Measurements from ENCODE around the gene MICU1. TPM values are rescaled to one million over a fixed set of nuclear protein-coding genes. Genes with fewer than 3 reads are reported as not detected.
"Not testable (repeated sequence)": the region's sequence is repeated elsewhere in the genome, so short reads cannot be mapped to it uniquely, and the experiment has no call there.

Gene MICU1
- total and polyA plus RNA-seq, 4 donors: 53.1 to 86.9 (median 73.8) TPM

DNA sequence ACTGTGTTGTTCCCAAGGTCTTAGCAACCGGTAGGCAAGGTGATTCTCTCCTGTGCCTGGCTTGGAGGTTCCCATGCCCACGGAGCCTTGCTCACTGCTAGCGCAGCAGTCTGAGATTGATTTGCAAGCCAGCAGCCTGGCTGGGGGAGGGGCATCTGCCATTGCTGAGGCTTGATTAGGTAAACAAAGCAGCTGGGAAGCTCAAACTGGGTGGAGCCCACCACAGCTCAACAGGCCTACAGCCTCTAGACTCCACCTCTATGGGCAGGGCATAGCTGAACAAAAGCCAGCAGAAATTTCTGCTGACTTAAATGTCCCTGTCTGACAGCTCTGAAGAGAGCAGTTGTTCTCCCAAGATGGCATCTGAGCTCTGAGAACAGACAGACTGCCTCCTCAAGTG lies 230.3 kb downstream of the MICU1 start:
- not testable (repeated sequence) for H3K4me3 ChIP-seq (ENCODE audit: low read depth, low read length); H3K27ac ChIP-seq (ENCODE audit: low read depth, low read length); H3K27me3 ChIP-seq (ENCODE audit: control insufficient read depth, insufficient read depth, low read length); H3K9me3 ChIP-seq (ENCODE audit: control insufficient read depth, insufficient read depth, low read length); H3K4me1 ChIP-seq (ENCODE audit: control insufficient read depth, insufficient read depth, low read length); H3K36me3 ChIP-seq (ENCODE audit: control insufficient read depth, insufficient read depth, low read length); DNase-seq (ENCODE audit: low read depth in 4 of 6, low spot score in 6 of 6)
- WGBS (ENCODE audit: insufficient coverage): 100% methylated on average over 3 of the region's 3 CpGs

DNA sequence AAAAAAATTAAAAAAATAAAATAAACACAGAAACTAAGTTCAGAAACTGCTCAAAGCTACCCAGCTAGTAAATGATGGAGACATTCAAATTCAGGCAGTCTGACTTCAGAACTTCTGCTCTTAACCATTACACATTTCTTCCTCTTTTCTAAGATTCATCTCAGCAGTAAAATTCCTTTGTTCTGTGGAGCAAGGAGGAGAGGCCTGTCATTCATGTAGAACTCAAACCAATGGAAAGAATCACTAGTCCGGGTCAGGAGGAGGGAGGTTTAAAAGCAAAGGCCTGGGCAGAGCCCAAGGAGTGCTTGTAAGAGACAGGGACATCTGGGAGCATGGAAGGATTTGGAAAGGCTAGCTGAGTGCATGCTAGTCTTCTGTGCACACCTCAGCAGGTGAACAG lies 233.3 kb downstream of the MICU1 start:
- WGBS (ENCODE audit: insufficient coverage): 86% methylated on average over 1 of the region's 1 CpG

DNA sequence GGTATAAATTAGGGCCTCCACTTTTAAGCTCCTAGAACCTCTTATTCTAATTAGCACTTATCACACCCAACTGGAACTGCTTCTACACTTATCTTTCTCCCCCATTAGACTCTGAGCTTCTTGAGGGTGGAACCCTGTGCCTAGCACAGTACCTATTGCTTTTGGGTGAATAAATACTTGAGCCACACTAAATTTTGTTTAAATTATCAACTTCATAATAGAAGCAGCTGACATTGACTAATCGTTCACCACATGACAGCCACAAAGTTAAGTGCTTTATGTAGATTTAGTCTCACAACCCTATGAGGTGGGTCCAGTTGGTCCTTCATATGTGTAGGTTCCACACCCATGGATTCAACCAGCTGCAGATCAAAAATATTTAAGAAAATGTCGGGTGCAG lies 235.1 kb downstream of the MICU1 start:
- Histone ChIP-seq H3K27me3 (ENCODE audit: control insufficient read depth, insufficient read depth, low read length) (no peaks in the 10 kb centered on the region), H3K27ac (ENCODE audit: low read depth, low read length) (no peak overlapping the region), H3K4me3 (ENCODE audit: low read depth, low read length) (no peak overlapping the region), H3K9me3 (ENCODE audit: control insufficient read depth, insufficient read depth, low read length) (no peaks in the 10 kb centered on the region), H3K4me1 (ENCODE audit: control insufficient read depth, insufficient read depth, low read length) (no peaks in the 10 kb centered on the region), H3K36me3 (ENCODE audit: control insufficient read depth, insufficient read depth, low read length) (no peaks in the 10 kb centered on the region)
- WGBS (ENCODE audit: insufficient coverage): 88% methylated on average over 1 of the region's 2 CpGs
- no peak for DNase-seq (ENCODE audit: low read depth in 4 of 6, low spot score in 6 of 6)

More for the DNA sequence above, 233.3 kb downstream of the MICU1 start:
- no peaks in the 10 kb centered on the region for H3K4me1 ChIP-seq (ENCODE audit: control insufficient read depth, insufficient read depth, low read length)
- no peak for DNase-seq (ENCODE audit: low read depth in 4 of 6, low spot score in 6 of 6)
- no peak overlapping the region for H3K4me3 ChIP-seq (ENCODE audit: low read depth, low read length)
- H3K36me3 ChIP-seq (ENCODE audit: control insufficient read depth, insufficient read depth, low read length): no peaks in the 10 kb centered on the region
- no peaks in the 10 kb centered on the region for H3K27me3 ChIP-seq (ENCODE audit: control insufficient read depth, insufficient read depth, low read length)
- H3K9me3 ChIP-seq (ENCODE audit: control insufficient read depth, insufficient read depth, low read length): no peaks in the 10 kb centered on the region
- H3K27ac ChIP-seq (ENCODE audit: low read depth, low read length): no peak overlapping the region

DNA sequence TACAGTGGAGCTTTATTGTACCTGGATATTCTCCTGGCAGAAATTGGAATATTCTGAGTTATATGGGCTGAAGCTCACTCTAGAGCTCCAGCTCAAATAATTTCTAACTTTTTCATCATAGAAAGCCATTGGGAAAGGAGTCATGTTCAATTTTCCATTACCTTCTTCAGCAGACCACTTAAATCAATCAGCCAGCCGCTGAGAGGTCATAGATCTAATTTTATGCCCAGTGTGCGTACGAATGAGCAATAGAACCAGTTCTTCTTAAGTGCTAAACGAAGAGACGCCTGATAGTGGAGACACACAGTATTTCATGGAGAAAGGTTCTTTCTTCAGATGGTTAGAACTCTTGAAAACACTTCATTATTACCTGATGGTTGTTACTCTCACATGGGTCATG lies 236.2 kb downstream of the MICU1 start:
- Histone ChIP-seq H3K36me3 (ENCODE audit: control insufficient read depth, insufficient read depth, low read length) (no peaks in the 10 kb centered on the region), H3K27me3 (ENCODE audit: control insufficient read depth, insufficient read depth, low read length) (no peaks in the 10 kb centered on the region), H3K9me3 (ENCODE audit: control insufficient read depth, insufficient read depth, low read length) (no peaks in the 10 kb centered on the region), H3K4me3 (ENCODE audit: low read depth, low read length) (no peak overlapping the region), H3K4me1 (ENCODE audit: control insufficient read depth, insufficient read depth, low read length) (no peaks in the 10 kb centered on the region), H3K27ac (ENCODE audit: low read depth, low read length) (no peak overlapping the region)
- DNase-seq (ENCODE audit: low read depth in 4 of 6, low spot score in 6 of 6): peak in 1 of 6 donors; percentile 54
- no CpG with 5 or more reads among the region's 5 CpGs for whole genome bisulfite sequencing (ENCODE audit: insufficient coverage)

DNA sequence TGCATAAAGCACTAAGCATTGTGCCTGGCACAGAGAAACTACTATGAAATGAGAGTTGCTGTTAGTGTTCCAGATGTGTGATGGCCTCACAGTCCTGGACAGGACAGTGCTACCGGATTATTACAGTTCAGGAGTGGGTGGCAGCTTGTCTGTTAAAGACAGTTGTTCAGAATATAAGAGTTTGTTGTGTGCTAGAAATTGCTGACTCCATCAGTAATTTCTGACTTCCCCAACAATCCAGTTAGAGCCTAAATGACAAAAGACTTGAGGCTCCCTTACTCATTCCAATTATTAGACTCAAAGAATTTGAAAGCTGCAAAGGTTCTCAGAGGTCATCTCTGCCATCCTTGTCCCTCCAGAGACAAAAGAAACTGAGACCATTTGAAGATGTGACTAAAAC lies 236.9 kb downstream of the MICU1 start:
- Histone ChIP-seq H3K4me3 (ENCODE audit: low read depth, low read length) (no peak overlapping the region), H3K27me3 (ENCODE audit: control insufficient read depth, insufficient read depth, low read length) (no peaks in the 10 kb centered on the region), H3K27ac (ENCODE audit: low read depth, low read length) (no peak overlapping the region), H3K4me1 (ENCODE audit: control insufficient read depth, insufficient read depth, low read length) (no peaks in the 10 kb centered on the region), H3K36me3 (ENCODE audit: control insufficient read depth, insufficient read depth, low read length) (no peaks in the 10 kb centered on the region), H3K9me3 (ENCODE audit: control insufficient read depth, insufficient read depth, low read length) (no peaks in the 10 kb centered on the region)
- no peak for DNase-seq (ENCODE audit: low read depth in 4 of 6, low spot score in 6 of 6)
- no CpG with 5 or more reads among the region's 1 CpG for WGBS (ENCODE audit: insufficient coverage)

DNA sequence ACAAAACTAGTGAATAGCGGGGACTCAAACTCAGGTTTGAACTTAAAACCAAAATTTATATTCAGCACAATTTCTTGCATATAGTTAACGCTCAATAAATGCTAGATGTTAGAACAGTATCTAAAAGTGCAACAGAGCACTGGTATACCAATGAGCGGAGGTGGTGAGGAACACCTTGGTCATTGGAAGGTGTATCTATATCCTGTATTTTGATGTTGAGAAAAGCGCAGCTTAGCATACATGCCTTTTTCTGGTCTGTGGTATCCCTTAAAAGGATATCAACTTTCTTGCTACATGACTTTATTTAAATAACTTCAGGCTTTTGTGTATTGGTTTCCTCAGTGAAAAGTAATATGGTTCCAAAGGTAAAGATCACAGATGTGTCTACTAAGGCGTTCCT lies 237.8 kb downstream of the MICU1 start:
- no peaks in the 10 kb centered on the region for H3K9me3 ChIP-seq (ENCODE audit: control insufficient read depth, insufficient read depth, low read length)
- no peak for DNase-seq (ENCODE audit: low read depth in 4 of 6, low spot score in 6 of 6)
- H3K4me1 ChIP-seq (ENCODE audit: control insufficient read depth, insufficient read depth, low read length): no peaks in the 10 kb centered on the region
- H3K27me3 ChIP-seq (ENCODE audit: control insufficient read depth, insufficient read depth, low read length): no peaks in the 10 kb centered on the region
- 100% methylated on average over 2 of the region's 5 CpGs for WGBS (ENCODE audit: insufficient coverage)
- no peaks in the 10 kb centered on the region for H3K36me3 ChIP-seq (ENCODE audit: control insufficient read depth, insufficient read depth, low read length)
- no peak overlapping the region for H3K4me3 ChIP-seq (ENCODE audit: low read depth, low read length)
- no peak overlapping the region for H3K27ac ChIP-seq (ENCODE audit: low read depth, low read length)

DNA sequence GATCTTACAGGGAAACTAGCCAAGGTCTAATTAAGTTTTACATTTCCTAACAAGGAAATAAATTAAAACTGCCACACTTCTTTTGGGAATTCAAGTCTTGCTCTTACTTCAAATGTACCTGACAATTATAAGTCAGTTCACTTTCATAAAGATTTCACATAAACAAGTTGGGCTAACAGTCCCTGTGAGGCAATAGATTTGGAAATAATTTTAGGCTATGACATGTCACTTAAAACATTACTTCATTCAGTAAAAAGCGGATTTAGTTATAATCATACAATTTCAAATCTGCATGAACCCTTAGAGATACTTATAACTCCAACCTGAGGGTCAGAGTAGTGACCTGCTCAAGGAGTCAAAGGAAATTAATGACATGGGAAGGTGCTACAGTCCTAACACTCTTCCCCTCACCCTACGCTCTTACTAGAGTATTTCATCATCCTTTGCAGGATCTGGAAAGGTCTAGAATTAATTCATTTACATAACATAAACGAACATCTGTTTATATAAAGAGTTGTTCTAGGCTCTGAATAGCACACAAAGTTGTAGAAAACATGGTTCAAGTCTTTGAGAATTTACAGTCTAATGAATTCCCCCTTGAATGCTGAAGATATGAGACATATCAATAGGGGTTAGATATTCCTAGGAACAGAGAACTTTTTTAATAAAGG lies 238.8 kb downstream of the MICU1 start:
- H3K27me3 ChIP-seq (ENCODE audit: control insufficient read depth, insufficient read depth, low read length): no peaks in the 10 kb centered on the region
- WGBS (ENCODE audit: insufficient coverage): no CpG with 5 or more reads among the region's 3 CpGs

DNA sequence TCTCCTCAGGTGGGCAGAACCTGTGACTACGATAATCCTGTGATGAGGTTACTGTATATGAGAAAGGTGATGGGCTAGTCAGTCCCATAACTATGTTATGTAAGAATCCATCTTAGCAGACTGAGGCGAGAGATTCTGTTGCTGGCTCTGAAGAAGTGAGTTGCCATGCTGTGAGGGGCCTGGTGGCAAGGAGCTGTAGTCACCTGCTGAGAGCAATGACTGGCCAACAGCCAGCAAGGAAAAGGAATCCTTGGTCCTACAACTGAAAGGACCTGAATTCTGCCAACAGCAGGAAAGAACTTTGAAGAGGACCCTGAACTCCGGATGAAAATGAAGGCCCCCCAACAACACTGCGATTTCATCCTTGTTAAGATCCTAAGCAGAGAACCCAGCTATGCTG lies 240.2 kb downstream of the MICU1 start:
- no peak overlapping the region for H3K4me3 ChIP-seq (ENCODE audit: low read depth, low read length)
- no peaks in the 10 kb centered on the region for H3K9me3 ChIP-seq (ENCODE audit: control insufficient read depth, insufficient read depth, low read length)
- 52% methylated on average over 3 of the region's 4 CpGs for WGBS (ENCODE audit: insufficient coverage)
- no peaks in the 10 kb centered on the region for H3K27me3 ChIP-seq (ENCODE audit: control insufficient read depth, insufficient read depth, low read length)
- DNase-seq (ENCODE audit: low read depth in 4 of 6, low spot score in 6 of 6): no peak
- no peaks in the 10 kb centered on the region for H3K36me3 ChIP-seq (ENCODE audit: control insufficient read depth, insufficient read depth, low read length)
- H3K4me1 ChIP-seq (ENCODE audit: control insufficient read depth, insufficient read depth, low read length): no peaks in the 10 kb centered on the region
- no peak overlapping the region for H3K27ac ChIP-seq (ENCODE audit: low read depth, low read length)

More for the DNA sequence above, 238.8 kb downstream of the MICU1 start:
- DNase-seq (ENCODE audit: low read depth in 4 of 6, low spot score in 6 of 6): peak in 1 of 6 donors; percentile 29
- Histone ChIP-seq H3K4me3 (ENCODE audit: low read depth, low read length) (no peak overlapping the region), H3K9me3 (ENCODE audit: control insufficient read depth, insufficient read depth, low read length) (no peaks in the 10 kb centered on the region), H3K36me3 (ENCODE audit: control insufficient read depth, insufficient read depth, low read length) (no peaks in the 10 kb centered on the region), H3K27ac (ENCODE audit: low read depth, low read length) (no peak overlapping the region), H3K4me1 (ENCODE audit: control insufficient read depth, insufficient read depth, low read length) (no peaks in the 10 kb centered on the region)

DNA sequence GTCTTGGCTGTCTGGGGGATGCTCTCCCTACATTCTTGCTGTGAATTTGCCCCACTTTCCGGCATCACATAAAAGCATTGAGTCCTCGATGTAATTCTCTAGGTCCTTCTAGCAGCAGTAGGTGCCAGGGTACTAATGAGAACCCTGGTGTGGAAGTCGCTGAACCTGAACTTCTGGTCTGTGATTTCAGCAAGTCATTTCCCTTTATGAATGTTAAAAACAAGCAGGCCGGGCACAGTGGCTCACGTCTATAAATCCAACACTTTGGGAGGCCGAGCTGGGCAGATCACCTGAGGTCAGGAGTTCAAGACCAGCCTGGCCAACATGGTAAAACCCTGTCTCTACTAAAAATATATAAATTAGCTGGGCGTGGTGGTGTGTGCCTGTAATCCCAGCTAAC lies 240.9 kb downstream of the MICU1 start:
- H3K9me3 ChIP-seq (ENCODE audit: control insufficient read depth, insufficient read depth, low read length); H3K4me3 ChIP-seq (ENCODE audit: low read depth, low read length); H3K36me3 ChIP-seq (ENCODE audit: control insufficient read depth, insufficient read depth, low read length); H3K4me1 ChIP-seq (ENCODE audit: control insufficient read depth, insufficient read depth, low read length); H3K27me3 ChIP-seq (ENCODE audit: control insufficient read depth, insufficient read depth, low read length); DNase-seq (ENCODE audit: low read depth in 4 of 6, low spot score in 6 of 6); H3K27ac ChIP-seq (ENCODE audit: low read depth, low read length): not testable (repeated sequence)
- 71% methylated on average over 5 of the region's 7 CpGs for WGBS (ENCODE audit: insufficient coverage)

DNA sequence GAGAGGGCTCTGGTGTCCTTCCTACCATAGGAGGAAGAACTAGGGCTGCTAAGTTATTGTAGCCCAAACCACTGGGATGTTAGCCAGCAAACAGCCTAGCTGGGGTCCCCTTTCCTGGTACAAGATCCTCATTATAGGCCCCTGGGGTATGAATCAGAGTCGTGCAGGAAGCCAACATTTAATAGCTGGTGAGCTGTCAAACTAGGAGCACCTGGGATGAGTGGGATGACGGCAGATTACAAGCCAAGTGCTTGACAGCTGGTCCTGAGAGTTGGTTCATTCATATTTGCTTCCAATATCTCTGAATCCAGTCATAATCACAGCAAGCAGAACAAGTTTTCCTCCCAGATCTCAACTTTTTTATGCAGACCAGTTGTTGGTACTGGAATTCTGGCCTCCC lies 246.1 kb downstream of the MICU1 start:
- no peaks in the 10 kb centered on the region for H3K9me3 ChIP-seq (ENCODE audit: control insufficient read depth, insufficient read depth, low read length)
- no peaks in the 10 kb centered on the region for H3K4me1 ChIP-seq (ENCODE audit: control insufficient read depth, insufficient read depth, low read length)
- DNase-seq (ENCODE audit: low read depth in 4 of 6, low spot score in 6 of 6): no peak
- no peaks in the 10 kb centered on the region for H3K36me3 ChIP-seq (ENCODE audit: control insufficient read depth, insufficient read depth, low read length)
- H3K27me3 ChIP-seq (ENCODE audit: control insufficient read depth, insufficient read depth, low read length): no peaks in the 10 kb centered on the region
- 71% methylated on average over 2 of the region's 2 CpGs for WGBS (ENCODE audit: insufficient coverage)
- no peak overlapping the region for H3K27ac ChIP-seq (ENCODE audit: low read depth, low read length)
- no peak overlapping the region for H3K4me3 ChIP-seq (ENCODE audit: low read depth, low read length)

Data from spinal cord (tissue), 10 donors.